H54 (cell line): ENCODE data around the gene MOAP1.
"Not testable (repeated sequence)": the region's sequence is repeated elsewhere in the genome, so short reads cannot be mapped to it uniquely, and the experiment has no call there.

Experiments
- DNase-seq: peaks from one replicate; pipeline ENCODE4 v3.0.0; 2011; ENCODE audit warnings: low spot score, mixed read lengths; ENCODE audit not compliant: insufficient read length
- FAIRE-seq: peaks from 3 replicates; lab custom pipeline; 2011; peaks lifted over from hg19 to GRCh38; lab: Jason Lieb, UNC
- POLR2A ChIP-seq: IDR thresholded peaks from 2 replicates; pipeline ENCODE4 v1.6.1; 2011; ENCODE audit warnings: low read depth, mild to moderate bottlenecking, low read length

MOAP1 gene, protein sequence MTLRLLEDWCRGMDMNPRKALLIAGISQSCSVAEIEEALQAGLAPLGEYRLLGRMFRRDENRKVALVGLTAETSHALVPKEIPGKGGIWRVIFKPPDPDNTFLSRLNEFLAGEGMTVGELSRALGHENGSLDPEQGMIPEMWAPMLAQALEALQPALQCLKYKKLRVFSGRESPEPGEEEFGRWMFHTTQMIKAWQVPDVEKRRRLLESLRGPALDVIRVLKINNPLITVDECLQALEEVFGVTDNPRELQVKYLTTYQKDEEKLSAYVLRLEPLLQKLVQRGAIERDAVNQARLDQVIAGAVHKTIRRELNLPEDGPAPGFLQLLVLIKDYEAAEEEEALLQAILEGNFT

GRCh38 chr14:93184391-93185348, at the start of gene MOAP1, which contains the start of gene LYSET:
Gene MOAP1 (minus strand): TSS chr14:93184897. CDS start chr14:93184242, 655 bp downstream.
Gene LYSET (plus strand): TSS chr14:93185317. CDS start chr14:93185406, 89 bp downstream.
- FAIRE-seq (no peak), DNase-seq (peak; percentile 83)
- peak; percentile 41 for TF ChIP-seq POLR2A

- not testable (repeated sequence) for DNase-seq, FAIRE-seq
Measured at GRCh38 chr14:93233078-93233477, 48.4 kb upstream of the MOAP1 start.

DNA sequence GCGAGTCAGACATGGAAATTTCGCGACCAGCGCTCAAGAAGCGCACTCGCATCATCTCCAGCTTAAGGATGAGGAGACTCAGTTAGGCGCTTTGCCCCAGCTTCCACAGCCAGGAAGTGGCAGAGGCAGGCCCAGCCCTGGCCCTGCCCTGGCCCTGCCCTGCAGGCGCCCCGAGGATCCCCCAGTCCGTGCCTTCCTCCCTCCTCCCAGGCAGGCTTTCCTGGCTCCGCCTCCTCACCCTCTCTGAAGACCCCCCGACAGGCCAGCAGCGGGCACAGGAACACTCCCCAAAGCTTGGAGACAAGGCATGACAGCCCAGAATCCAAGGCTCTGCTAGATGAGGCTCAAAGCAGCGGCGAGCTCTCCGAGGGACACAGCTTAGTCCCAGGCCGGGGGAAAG, 47.5 kb upstream of the MOAP1 start:
- DNase-seq (no peak), FAIRE-seq (no peak)
- TF ChIP-seq POLR2A: no peak

- FAIRE-seq (no peak), DNase-seq (no peak)
- no peak for TF ChIP-seq POLR2A
Measured at GRCh38 chr14:93231129-93231979, 46.7 kb upstream of the MOAP1 start.

DNA sequence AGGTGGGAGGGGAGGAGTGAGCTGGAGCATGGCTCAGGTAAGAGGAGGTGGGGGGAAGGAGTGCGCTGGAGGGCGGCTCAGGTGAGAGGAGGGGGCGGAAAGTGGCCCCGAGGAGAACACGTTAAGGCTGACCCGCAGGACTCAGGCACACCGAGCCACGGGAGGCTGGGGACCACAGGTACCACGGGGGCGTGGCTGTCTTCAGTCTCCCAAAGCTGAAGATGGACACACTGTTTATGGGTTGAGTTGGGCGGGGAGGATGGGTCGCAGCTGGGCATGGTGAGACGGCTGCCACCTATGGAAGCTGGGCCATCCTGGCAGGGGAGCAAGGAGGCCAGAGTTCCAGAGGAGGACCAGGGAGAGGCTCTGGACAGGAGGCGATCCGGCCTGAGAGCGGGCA, 45.8 kb upstream of the MOAP1 start:
- no peak for FAIRE-seq
- DNase-seq: no peak
- TF ChIP-seq POLR2A: no peak

DNA sequence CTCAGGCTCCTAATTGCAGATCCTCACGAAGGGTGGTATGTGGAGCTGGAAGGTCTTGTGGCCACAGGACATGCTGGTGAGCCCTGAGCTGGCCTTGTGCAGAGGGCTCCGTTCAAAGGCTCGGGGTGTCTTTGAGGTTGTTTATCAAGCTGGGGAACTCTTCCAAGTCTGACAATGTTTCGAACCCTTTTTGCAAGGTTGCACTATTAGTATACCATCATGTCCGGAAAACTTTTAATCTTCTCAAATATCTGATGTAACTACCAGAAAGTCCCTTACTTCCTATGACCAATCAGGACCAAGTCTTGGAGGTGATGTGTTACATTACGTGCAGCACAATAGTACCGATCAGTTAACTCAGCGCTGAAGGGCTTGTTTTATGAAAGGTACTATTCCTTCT, 43.9 kb upstream of the MOAP1 start:
- DNase-seq: no peak
- TF ChIP-seq POLR2A: no peak
- no peak for FAIRE-seq

DNA sequence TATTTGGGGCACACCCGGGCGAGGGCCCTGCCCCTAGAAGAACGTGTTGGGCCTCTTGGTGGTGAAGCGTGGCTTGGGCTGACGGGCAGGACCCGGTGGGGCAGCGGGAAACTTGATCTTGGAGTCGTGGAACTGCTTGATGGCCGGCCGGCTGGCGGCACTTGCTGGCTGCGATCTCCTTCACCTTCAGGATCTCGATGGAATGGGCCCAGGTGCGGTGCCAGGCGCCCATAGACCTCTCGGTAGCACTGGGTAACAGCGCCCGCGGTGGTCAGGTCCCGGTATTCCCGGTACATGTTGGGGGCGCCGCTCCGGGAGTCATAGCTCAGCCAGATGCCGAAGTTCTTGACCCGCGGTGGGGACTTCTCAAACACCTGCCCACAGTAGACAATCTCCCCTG, 38.9 kb upstream of the MOAP1 start:
- no peak for TF ChIP-seq POLR2A
- FAIRE-seq: no peak
- DNase-seq: no peak

GRCh38 chr14:93220509-93220908, 35.8 kb upstream of the MOAP1 start:
- FAIRE-seq (no peak), DNase-seq (no peak)
- no peak for TF ChIP-seq POLR2A

GRCh38 chr14:93219103-93219726, 34.5 kb upstream of the MOAP1 start:
- TF ChIP-seq POLR2A: no peak
- FAIRE-seq (peak; percentile 93), DNase-seq (no peak)

DNA sequence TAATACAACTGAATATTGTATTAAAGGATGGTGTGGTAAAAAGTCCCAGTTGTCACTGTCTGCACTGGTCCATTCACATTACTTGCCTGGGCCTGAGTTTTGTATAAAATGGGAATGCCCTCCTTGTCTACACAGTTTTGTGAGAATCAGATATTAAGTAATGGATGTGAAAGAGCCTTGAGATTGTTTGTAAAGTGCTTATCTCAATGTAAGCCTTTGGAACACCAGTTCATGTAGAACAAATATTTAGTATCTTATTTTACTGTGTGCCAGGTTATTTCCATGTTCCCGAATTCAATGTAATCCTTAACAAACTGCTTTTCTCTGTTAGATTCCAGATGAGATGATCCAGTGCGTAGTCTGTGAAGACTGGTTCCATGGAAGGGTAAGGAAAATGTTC, 29.9 kb upstream of the MOAP1 start:
- TF ChIP-seq POLR2A: no peak
- FAIRE-seq (no peak), DNase-seq (no peak)

GRCh38 chr14:93212432-93212831, 27.7 kb upstream of the MOAP1 start:
- no peak for TF ChIP-seq POLR2A
- no peak for FAIRE-seq
- DNase-seq: no peak

GRCh38 chr14:93207468-93208308, 23.0 kb upstream of the MOAP1 start:
- TF ChIP-seq POLR2A: no peak
- peak; percentile 92 for FAIRE-seq
- DNase-seq: peak; percentile 31
